Naive B cell (primary cell): ENCODE measurements around the gene CRIP2. TPM values are rescaled to one million over a fixed set of nuclear protein-coding genes. Genes with fewer than 3 reads are reported as not detected.

Experiments used
- ATAC-seq, 2 donors: fragments of 150-1000 bp; cut with Tn5 transposase; 2 replicates each; pipeline ENCODE4 v1.10.0; 2021; ENCODE audit warnings: low read depth in 2 of 2, mild to moderate bottlenecking in 2 of 2, moderate library complexity in 2 of 2
- DNase-seq: peaks from one replicate; pipeline ENCODE4 v3.0.0; 2022
- H3K27ac Mint-ChIP-seq, 6 donors: one replicate each; pipeline ENCODE4 v1.8.0; 2020 to 2022; ENCODE audit warnings: mild to moderate bottlenecking in 6 of 6, mixed read lengths in 6 of 6, moderate library complexity in 5 of 6, inconsistent platforms in 2 of 6
- H3K27me3 Mint-ChIP-seq, 3 donors: one replicate each; pipeline ENCODE4 v1.8.0; 2021 to 2022; ENCODE audit warnings: mixed read lengths in 3 of 3, mild to moderate bottlenecking in 1 of 3
- H3K36me3 Mint-ChIP-seq, 2 donors: one replicate each; pipeline ENCODE4 v1.8.0; 2020 to 2022; ENCODE audit warnings: mixed read lengths in 2 of 2, inconsistent platforms in 1 of 2, mild to moderate bottlenecking in 1 of 2
- H3K4me1 Mint-ChIP-seq, 3 donors: one replicate each; pipeline ENCODE4 v1.8.0; 2020 to 2022; ENCODE audit warnings: mixed read lengths in 3 of 3, inconsistent platforms in 1 of 3, mild to moderate bottlenecking in 1 of 3, moderate library complexity in 1 of 3
- H3K4me3 Mint-ChIP-seq, 8 donors: one replicate each; pipeline ENCODE4 v1.8.0; 2020 to 2022; ENCODE audit warnings: mild to moderate bottlenecking in 8 of 8, mixed read lengths in 8 of 8, moderate library complexity in 8 of 8, inconsistent platforms in 2 of 8
- H3K9me3 Mint-ChIP-seq, 7 donors: one replicate each; pipeline ENCODE4 v1.8.0; 2020 to 2022; ENCODE audit warnings: mixed read lengths in 7 of 7, mild to moderate bottlenecking in 5 of 7, inconsistent platforms in 2 of 7, moderate library complexity in 1 of 7
- polyA plus RNA-seq, 6 donors: library from polyadenylated mRNA; unstranded; fragments of 300-500 nt; fragmentation: Illumina TruSeq; gene quantifications; one replicate each; pipeline ENCODE4 v1.2.3, GENCODE V29; 2021; ENCODE audit warnings: low read depth in 6 of 6

Gene CRIP2
- polyA plus RNA-seq, 6 donors from 2014 or later: 2.0 to 27.3 (median 8.4) TPM

DNA sequence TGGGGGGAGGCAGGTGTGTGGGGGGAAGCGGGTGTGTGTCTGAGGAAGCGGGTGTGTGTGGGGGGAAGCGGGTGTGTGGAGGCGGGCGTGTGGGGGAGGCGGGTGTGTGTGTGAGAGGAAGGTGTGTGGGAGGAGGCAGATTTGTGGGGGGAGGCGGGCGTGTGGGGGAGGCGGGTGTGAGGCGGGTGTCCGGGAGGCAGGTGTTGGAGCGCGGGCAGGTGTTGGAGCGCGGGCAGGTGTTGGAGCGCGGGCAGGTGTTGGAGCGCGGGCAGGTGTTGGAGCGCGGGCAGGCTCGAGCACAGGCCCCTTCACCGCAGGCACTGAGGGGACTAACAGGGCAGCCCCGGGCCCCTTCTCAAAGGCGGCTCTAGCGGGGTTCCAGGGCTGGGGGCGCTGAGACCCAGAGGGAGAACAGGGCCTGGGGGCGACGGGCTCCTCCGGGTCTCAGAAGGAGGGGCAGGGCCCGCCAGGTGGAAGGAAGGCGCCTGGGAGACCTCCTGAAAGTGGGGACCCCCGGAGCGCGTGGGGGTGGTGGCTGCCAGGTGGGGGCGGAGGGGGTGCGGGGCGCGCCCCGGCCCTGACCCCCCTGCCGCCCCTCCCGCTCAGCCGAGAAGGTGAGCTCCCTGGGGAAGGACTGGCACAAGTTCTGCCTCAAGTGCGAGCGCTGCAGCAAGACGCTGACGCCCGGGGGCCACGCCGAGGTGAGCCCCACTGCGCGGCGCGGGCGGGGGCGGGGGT is 3.2 kb downstream of the CRIP2 start:
- H3K27me3 Mint-ChIP-seq: peaks cover 0 to 5% (median 0%) of the 10 kb centered on the region in 3 donors
- ATAC-seq: peak; percentile 11 to 21

GRCh38 chr14:105478398-105479251 is 4.0 kb downstream of the CRIP2 start:
- Mint-ChIP-seq H3K4me1 (peaks cover 34 to 49% (median 36%) of the 10 kb centered on the region in 3 donors), H3K27me3 (peaks cover 0 to 5% (median 0%) of the 10 kb centered on the region in 3 donors), H3K27ac (peak overlapping the region in 1 of 6 donors; percentile 96), H3K9me3 (peaks cover 0 to 2% (median 0%) of the 10 kb centered on the region in 7 donors), H3K4me3 (no peak overlapping the region), H3K36me3 (peaks cover 0 to 8% of the 10 kb centered on the region in 2 donors)
- ATAC-seq (no peak), DNase-seq (no peak)

More for the DNA sequence above, 3.2 kb downstream of the CRIP2 start:
- H3K27ac Mint-ChIP-seq: peak overlapping the region; percentile 4 to 88 (median 50)
- peaks cover 0 to 2% (median 0%) of the 10 kb centered on the region in 7 donors for H3K9me3 Mint-ChIP-seq
- peak; percentile 70 for DNase-seq
- peaks cover 34 to 53% (median 40%) of the 10 kb centered on the region in 3 donors for H3K4me1 Mint-ChIP-seq
- peak overlapping the region in 4 of 8 donors; percentile 12 to 84 (median 66) for H3K4me3 Mint-ChIP-seq
- H3K36me3 Mint-ChIP-seq: peaks cover 0 to 8% of the 10 kb centered on the region in 2 donors

GRCh38 chr14:105479431-105480158 is 5.0 kb downstream of the CRIP2 start:
- ATAC-seq: no peak
- peak overlapping the region; percentile 49 to 100 (median 88) for H3K27ac Mint-ChIP-seq
- peak overlapping the region in 5 of 8 donors; percentile 21 to 81 (median 76) for H3K4me3 Mint-ChIP-seq
- H3K27me3 Mint-ChIP-seq: peaks cover 0 to 5% (median 0%) of the 10 kb centered on the region in 3 donors
- peaks cover 0 to 2% (median 0%) of the 10 kb centered on the region in 7 donors for H3K9me3 Mint-ChIP-seq
- H3K36me3 Mint-ChIP-seq: peaks cover 0 to 8% of the 10 kb centered on the region in 2 donors
- DNase-seq: no peak
- peaks cover 39 to 51% (median 41%) of the 10 kb centered on the region in 3 donors for H3K4me1 Mint-ChIP-seq

DNA sequence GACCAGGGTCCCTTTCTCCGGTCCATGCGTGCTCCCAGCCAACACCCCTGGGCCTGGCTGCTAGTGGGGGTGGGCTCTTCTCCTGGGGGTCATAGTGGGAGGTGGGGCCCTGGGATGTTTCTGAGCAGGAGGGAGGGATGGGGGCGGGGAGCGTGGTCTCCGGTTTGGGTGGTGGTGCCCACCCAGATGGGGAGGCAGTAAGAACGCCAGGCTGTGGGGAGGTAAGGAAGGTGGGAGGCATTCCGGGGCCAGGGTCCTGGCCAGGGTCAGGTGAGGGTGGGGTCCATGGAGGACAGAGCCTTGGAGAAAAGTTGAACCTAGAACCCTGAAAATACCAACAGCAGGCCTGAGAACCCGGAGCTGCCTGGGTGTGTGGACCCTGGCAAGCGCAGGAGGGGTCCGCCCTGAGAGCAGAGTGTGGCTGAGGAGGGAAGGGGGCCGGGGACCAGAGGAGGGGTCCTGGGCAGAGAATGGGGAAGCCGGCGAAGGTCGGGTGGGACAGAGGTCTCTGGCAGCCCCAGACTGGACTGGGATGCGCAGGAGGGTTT is 5.7 kb downstream of the CRIP2 start:
- Mint-ChIP-seq H3K4me3 (peak overlapping the region in 7 of 8 donors; percentile 19 to 89 (median 76)), H3K9me3 (peaks cover 0 to 2% (median 0%) of the 10 kb centered on the region in 7 donors), H3K27ac (peak overlapping the region; percentile 69 to 100 (median 100)), H3K36me3 (peaks cover 0 to 8% of the 10 kb centered on the region in 2 donors), H3K27me3 (peaks cover 0 to 5% (median 0%) of the 10 kb centered on the region in 3 donors), H3K4me1 (peaks cover 41 to 54% (median 43%) of the 10 kb centered on the region in 3 donors)
- ATAC-seq: no peak
- no peak for DNase-seq

DNA sequence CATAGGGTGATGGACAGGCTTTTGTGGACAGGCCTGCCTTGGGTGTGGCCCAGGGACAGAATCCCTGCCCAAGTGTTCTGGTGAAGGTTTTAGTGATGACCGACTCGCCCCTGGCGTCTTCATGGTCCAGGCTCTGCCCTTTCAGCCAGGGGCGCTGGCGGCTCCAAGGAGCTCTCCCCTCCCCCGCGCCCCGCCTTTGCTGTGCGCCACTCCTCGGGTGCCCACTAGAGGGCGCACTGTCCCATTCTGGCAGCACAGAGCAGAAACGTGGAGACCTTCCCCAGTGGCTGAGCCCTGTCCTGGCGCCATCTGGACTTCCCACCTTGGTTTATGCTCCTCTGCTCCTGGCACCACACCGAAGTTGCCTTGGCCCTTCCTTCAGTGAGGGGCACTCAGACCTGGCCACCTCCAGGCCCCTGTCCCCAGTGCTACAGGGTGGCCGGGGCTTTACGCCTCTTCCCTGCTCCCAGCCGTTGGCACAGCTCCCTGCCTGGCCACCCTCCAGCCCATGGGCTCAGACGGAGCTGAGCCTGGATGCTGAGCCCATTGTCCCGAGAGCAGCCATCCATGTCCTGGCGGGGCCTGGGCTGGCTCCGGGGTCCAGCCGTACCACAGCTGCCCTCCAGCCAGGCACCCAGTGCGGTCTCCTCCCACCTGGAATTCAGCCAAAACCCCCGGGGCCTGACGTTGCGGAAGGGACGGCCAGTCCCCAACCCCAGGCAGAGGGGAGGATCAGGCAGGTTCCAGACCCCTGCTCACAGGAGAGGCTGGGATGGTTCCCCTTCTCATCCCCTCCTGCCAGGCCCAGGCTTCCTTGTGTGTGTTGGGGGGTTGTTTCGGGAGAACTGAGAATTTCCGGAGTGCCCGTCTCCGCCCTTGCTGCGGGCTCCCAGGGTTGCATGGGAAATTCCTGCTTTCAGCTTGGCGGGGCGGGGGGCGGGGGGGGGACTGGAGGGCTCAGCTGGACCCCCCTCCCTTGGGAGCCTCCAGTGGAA is 6.5 kb downstream of the CRIP2 start:
- Mint-ChIP-seq H3K27ac (peak overlapping the region; percentile 96 to 100 (median 100)), H3K4me1 (peaks cover 47 to 62% (median 47%) of the 10 kb centered on the region in 3 donors), H3K9me3 (peaks cover 0 to 2% (median 0%) of the 10 kb centered on the region in 7 donors), H3K36me3 (peaks cover 0 to 8% of the 10 kb centered on the region in 2 donors), H3K4me3 (peak overlapping the region; percentile 71 to 90 (median 82)), H3K27me3 (peaks cover 0 to 5% (median 0%) of the 10 kb centered on the region in 3 donors)
- DNase-seq (peak; percentile 90), ATAC-seq (peak; percentile 41 to 44)

- Mint-ChIP-seq H3K4me1 (peaks cover 47 to 68% (median 47%) of the 10 kb centered on the region in 3 donors), H3K27me3 (peaks cover 0 to 5% (median 0%) of the 10 kb centered on the region in 3 donors), H3K36me3 (peaks cover 0 to 8% of the 10 kb centered on the region in 2 donors), H3K9me3 (peaks cover 0 to 2% (median 0%) of the 10 kb centered on the region in 7 donors), H3K4me3 (peak overlapping the region; percentile 70 to 90 (median 83)), H3K27ac (peak overlapping the region; percentile 96 to 100 (median 100))
- peak; percentile 96 for DNase-seq
- ATAC-seq: peak; percentile 63 to 67
These were observed 7.4 kb downstream of the CRIP2 start for GRCh38 chr14:105481886-105482457.

GRCh38 chr14:105482486-105483110 is 8.0 kb downstream of the CRIP2 start:
- Mint-ChIP-seq H3K27ac (peak overlapping the region; percentile 96 to 100 (median 100)), H3K27me3 (no peaks in the 10 kb centered on the region), H3K4me3 (peak overlapping the region in 6 of 8 donors; percentile 70 to 90 (median 79)), H3K9me3 (no peaks in the 10 kb centered on the region), H3K36me3 (peaks cover 0 to 2% of the 10 kb centered on the region in 2 donors), H3K4me1 (peaks cover 41 to 65% (median 44%) of the 10 kb centered on the region in 3 donors)
- no peak for ATAC-seq
- DNase-seq: no peak

DNA sequence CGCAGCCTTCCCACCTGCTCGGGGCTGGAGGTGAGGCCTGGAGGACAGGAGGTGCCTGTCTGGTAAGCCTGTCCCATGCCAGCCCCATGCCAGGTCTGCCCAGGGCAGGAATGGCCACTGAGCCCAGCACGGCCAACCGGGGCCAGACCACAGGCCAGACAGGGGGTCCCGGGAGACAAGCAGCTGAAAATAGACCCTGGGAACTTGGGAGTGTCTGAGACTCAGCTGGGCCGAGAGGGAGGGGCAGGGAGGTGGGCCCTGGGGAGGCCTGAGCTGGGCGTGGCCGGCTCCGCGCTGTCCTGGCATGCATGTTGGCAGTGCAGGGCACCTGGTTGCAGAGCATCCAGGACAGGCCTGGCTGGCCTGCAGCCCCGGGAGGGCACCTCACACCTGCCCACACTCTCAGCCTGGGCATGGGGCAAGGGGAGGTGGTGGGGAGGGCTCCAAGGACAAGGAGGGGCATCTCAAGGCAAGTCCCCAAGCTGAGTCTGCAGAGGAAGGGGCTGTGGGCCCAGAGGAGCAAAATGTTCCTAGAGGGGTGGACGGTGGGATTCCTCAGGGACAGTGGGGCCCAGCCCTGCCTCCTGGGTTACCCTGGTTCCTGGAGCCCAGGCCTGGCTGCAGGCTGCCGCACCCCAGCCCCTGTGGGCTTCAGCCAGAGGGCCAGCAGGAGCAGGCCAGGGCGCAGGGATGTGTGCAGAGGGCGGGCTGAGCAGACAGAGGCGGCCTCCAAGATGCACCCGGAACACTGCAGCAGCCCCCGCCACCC is 8.9 kb downstream of the CRIP2 start:
- Mint-ChIP-seq H3K4me3 (no peak overlapping the region), H3K4me1 (peaks cover 44 to 67% (median 44%) of the 10 kb centered on the region in 3 donors)
- ATAC-seq: no peak

DNA sequence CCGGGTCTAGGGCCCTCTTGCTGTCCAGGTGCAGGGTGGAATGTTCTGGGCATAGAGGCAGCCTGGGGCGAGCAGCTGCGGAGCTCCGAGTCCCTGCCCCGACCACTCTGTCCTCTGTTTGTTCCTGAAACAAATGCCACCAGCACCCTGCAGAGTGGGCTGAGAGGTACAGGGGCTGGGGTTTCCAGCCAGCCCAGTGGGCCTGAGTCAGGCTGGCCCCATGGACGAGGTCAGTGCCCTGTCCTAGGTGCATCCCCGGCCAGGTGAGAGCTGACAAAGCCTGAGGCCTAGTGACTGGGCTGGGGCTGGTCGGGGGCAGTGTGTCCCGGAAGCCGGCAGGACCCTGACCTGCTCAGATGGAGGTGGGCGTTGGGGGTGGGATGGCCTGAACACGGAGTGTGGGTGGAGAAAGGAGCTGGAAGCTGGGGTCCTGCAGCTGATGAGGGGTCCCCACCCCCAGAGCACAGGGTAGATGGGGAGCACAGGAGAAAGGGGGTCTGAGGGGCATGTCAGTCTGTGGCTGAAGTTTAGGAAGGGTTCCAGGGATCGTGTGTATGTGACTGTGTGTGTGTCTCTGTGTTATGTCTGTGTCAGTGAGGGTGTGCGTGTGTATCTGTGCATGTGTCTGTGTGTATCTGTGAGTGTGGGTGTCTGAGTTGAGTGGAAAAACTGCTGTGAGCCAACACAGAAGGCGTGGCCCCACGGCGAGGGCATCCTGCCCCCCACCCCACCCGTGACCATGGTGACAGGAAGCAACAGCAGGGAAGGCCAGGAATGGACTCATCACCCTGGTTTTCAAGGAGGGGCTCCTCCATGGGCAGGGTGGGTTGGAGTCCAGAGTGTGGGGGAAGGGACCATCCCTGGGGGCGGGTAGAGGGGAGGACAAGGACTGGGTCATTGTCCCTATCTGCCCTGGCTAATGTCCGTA is 9.7 kb downstream of the CRIP2 start:
- no peak for ATAC-seq
- no peaks in the 10 kb centered on the region for H3K27me3 Mint-ChIP-seq

More for the DNA sequence above, 8.9 kb downstream of the CRIP2 start:
- Mint-ChIP-seq H3K27me3 (no peaks in the 10 kb centered on the region), H3K27ac (peak overlapping the region in 5 of 6 donors; percentile 64 to 100 (median 96)), H3K9me3 (no peaks in the 10 kb centered on the region), H3K36me3 (no peaks in the 10 kb centered on the region)
- DNase-seq: no peak

More for the DNA sequence above, 9.7 kb downstream of the CRIP2 start:
- H3K4me3 Mint-ChIP-seq: peak overlapping the region in 6 of 8 donors; percentile 9 to 64 (median 34)
- H3K36me3 Mint-ChIP-seq: no peaks in the 10 kb centered on the region
- peak overlapping the region; percentile 72 to 96 (median 91) for H3K27ac Mint-ChIP-seq
- no peak for DNase-seq
- peaks cover 45 to 70% (median 47%) of the 10 kb centered on the region in 3 donors for H3K4me1 Mint-ChIP-seq
- H3K9me3 Mint-ChIP-seq: no peaks in the 10 kb centered on the region
